Prostate gland (tissue), 2 donors: ENCODE measurements around the gene ATP5F1C.

ENCODE experiments used
- POLR2AphosphoS5 ChIP-seq: sonication (generic); formaldehyde crosslinking; IDR thresholded peaks from one replicate; pipeline ENCODE4 v1.6.1; 2017; ENCODE audit warnings: antibody characterized with exemption
- TF ChIP-seq, protein P1 (sequence below), 4 experiments: fragments of 200-600 bp in 2 of 4; fragments of 450-650 bp in 2 of 4; sonication (generic) in 2 of 4; IDR thresholded peaks; 1 replicate in 3 of 4; 2 replicates in 1 of 4; pipeline ENCODE4 v1.5.1; 2016 to 2019; ENCODE audit warnings: antibody characterized with exemption in 4 of 4, mild to moderate bottlenecking in 2 of 4, moderate library complexity in 2 of 4

- TF ChIP-seq, protein P1, sequence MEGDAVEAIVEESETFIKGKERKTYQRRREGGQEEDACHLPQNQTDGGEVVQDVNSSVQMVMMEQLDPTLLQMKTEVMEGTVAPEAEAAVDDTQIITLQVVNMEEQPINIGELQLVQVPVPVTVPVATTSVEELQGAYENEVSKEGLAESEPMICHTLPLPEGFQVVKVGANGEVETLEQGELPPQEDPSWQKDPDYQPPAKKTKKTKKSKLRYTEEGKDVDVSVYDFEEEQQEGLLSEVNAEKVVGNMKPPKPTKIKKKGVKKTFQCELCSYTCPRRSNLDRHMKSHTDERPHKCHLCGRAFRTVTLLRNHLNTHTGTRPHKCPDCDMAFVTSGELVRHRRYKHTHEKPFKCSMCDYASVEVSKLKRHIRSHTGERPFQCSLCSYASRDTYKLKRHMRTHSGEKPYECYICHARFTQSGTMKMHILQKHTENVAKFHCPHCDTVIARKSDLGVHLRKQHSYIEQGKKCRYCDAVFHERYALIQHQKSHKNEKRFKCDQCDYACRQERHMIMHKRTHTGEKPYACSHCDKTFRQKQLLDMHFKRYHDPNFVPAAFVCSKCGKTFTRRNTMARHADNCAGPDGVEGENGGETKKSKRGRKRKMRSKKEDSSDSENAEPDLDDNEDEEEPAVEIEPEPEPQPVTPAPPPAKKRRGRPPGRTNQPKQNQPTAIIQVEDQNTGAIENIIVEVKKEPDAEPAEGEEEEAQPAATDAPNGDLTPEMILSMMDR (IDR thresholded peaks at IDR 0.05): no peak
- TF ChIP-seq POLR2AphosphoS5: no peak
Observed at GRCh38 chr10:7795605-7796004, 7.6 kb downstream of the ATP5F1C start.
